ENCODE measurements around the gene VASH1.

DNA sequence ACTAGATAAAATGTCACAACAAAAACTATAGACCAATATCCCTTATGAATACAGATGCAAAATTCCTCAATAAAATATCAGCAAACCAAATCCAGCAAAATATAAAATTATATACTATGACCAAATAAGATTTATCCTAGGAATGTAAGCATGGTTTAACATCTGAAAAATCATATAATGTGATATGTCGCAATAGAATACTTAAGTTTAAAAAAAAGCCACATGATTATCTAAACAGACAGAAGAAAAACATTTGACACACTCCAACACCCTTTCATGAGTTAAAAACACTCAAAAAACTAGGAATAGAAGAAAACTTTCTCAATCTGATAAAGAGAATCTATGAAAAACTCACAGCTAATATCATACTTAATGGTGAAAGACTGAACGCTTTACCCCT is 31.2 kb downstream of the VASH1 start:
- TF ChIP-seq RCOR1 (IDR thresholded peaks at IDR 0.05; ENCODE audit: low read depth, low read length), result no peak
- no peak for TF ChIP-seq RAD21 (conservative IDR thresholded peaks at IDR 0.05 in 1 of 2, IDR thresholded peaks at IDR 0.05 in 1 of 2)
- TF ChIP-seq JUN (IDR thresholded peaks at IDR 0.05), result no peak
- no peak for TF ChIP-seq CTCF (IDR thresholded peaks at IDR 0.05)
- no peak for TF ChIP-seq HMGXB4 (CRISPR knock-in tag; IDR thresholded peaks at IDR 0.05; ENCODE audit: borderline replicate concordance)
- no peak for TF ChIP-seq KDM5A (IDR thresholded peaks at IDR 0.05)
- TF ChIP-seq POLR2A (IDR thresholded peaks at IDR 0.05; ENCODE audit: low read length), result no peak
- TF ChIP-seq, protein P1, sequence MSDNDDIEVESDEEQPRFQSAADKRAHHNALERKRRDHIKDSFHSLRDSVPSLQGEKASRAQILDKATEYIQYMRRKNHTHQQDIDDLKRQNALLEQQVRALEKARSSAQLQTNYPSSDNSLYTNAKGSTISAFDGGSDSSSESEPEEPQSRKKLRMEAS (IDR thresholded peaks at IDR 0.05), result no peak
- TF ChIP-seq POLR2AphosphoS2 (conservative IDR thresholded peaks at IDR 0.05; ENCODE audit: low read length), result no peak
